ENCODE data around the gene SCCPDH.

Gene SCCPDH

DNA sequence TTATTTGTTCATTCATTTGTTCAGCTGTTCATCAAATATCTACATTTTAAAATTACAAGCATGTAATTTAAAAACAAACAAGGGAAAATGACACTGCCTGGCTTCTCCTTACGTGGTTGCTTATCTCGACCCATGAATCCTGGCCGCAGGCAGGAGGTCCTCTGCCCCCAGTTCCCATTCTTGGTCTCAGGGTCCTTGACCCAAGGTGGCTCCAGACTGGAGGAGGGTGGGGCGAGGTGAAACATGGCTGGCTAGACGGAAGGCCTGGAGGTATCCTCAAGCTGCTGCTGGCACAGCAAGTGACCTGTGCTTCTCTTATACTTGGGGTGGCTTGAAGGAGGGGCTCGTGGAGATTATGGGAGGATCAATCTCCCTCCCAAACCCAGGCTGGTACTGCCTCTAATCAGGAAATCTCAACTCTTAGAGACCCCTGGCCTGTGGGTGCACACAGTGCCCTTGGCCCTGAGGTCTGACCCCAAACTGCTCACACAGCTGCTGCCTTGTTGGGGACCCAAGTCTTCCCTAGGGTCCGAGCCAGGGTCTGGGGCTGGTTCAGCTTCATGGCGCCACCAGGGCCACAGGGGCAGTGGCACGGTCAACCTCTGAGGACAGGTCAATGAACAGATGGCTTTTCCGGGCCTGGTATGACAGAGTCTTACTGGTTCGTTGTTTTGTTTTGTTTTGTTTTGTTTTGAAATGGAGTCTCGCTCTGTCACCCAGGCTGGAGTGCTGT is 63.7 kb downstream of the SCCPDH start:
- H3K27ac ChIP-seq (ENCODE audit: extremely low read depth, low read depth, low read length) = no peak overlapping the region

DNA sequence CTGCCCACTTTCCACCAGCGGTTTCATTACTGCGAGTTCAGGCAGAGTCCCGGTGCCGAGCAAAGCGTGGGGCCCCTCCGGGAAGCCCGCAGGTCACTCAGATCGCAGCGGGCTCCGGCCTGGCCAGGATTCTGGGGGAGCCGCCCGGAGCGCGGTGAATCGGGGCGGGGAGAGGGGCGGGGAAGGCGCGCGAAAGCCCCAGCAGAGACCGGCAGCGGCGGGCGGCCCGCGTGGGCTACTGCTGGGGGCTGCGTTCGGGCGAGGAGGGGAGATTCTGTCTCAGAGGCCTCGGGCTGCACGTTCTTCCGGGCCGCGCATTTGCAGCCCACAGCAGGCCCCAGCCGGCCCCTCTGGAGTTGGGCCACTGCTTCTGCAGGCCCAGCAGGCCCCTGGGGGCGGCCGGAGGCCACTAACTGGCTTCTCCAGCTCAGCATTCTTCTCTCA is 64.7 kb downstream of the SCCPDH start:
- no peak overlapping the region for H3K27ac ChIP-seq (ENCODE audit: extremely low read depth, low read depth, low read length)
- no peaks in the 10 kb centered on the region for H3K36me3 ChIP-seq (ENCODE audit: control insufficient read depth in 2 of 2, insufficient read depth in 1 of 2, low read length in 2 of 2)
- POLR2A ChIA-PET = no interaction called here
- CTCF ChIA-PET = no interaction called here
- no peaks in the 10 kb centered on the region for H3K9me3 ChIP-seq (ENCODE audit: control insufficient read depth, insufficient read depth, low read depth, low read length)
- TF ChIP-seq ZNF571 (tag by site-specific recombination; IDR thresholded peaks at IDR 0.05) (no peak), ZNF768 (tag by site-specific recombination; IDR thresholded peaks at IDR 0.05) (no peak), ZNF660 (tag by site-specific recombination; IDR thresholded peaks at IDR 0.05) (no peak)
- H3K4me3 ChIP-seq (ENCODE audit: low read depth, low read length) = no peak overlapping the region
- H3K4me1 ChIP-seq (ENCODE audit: control insufficient read depth, insufficient read depth, low read length) = no peaks in the 10 kb centered on the region

More for the DNA sequence above, 63.7 kb downstream of the SCCPDH start:
- H3K36me3 ChIP-seq (ENCODE audit: control insufficient read depth in 2 of 2, insufficient read depth in 1 of 2, low read length in 2 of 2) = no peaks in the 10 kb centered on the region
- no peaks in the 10 kb centered on the region for H3K4me1 ChIP-seq (ENCODE audit: control insufficient read depth, insufficient read depth, low read length)
- ChIA-PET CTCF (no interaction called here), POLR2A (no interaction called here)
- TF ChIP-seq ZNF214 (tag by site-specific recombination; IDR thresholded peaks at IDR 0.05; ENCODE audit: borderline replicate concordance) (no peak), ZNF37A (tag by site-specific recombination; IDR thresholded peaks at IDR 0.05) (no peak), HOXC10 (CRISPR knock-in tag; IDR thresholded peaks at IDR 0.05) (no peak)
- TF ChIP-seq, protein P1, sequence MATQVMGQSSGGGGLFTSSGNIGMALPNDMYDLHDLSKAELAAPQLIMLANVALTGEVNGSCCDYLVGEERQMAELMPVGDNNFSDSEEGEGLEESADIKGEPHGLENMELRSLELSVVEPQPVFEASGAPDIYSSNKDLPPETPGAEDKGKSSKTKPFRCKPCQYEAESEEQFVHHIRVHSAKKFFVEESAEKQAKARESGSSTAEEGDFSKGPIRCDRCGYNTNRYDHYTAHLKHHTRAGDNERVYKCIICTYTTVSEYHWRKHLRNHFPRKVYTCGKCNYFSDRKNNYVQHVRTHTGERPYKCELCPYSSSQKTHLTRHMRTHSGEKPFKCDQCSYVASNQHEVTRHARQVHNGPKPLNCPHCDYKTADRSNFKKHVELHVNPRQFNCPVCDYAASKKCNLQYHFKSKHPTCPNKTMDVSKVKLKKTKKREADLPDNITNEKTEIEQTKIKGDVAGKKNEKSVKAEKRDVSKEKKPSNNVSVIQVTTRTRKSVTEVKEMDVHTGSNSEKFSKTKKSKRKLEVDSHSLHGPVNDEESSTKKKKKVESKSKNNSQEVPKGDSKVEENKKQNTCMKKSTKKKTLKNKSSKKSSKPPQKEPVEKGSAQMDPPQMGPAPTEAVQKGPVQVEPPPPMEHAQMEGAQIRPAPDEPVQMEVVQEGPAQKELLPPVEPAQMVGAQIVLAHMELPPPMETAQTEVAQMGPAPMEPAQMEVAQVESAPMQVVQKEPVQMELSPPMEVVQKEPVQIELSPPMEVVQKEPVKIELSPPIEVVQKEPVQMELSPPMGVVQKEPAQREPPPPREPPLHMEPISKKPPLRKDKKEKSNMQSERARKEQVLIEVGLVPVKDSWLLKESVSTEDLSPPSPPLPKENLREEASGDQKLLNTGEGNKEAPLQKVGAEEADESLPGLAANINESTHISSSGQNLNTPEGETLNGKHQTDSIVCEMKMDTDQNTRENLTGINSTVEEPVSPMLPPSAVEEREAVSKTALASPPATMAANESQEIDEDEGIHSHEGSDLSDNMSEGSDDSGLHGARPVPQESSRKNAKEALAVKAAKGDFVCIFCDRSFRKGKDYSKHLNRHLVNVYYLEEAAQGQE (tag by site-specific recombination; IDR thresholded peaks at IDR 0.05) = no peak
- TF ChIP-seq, protein P2, sequence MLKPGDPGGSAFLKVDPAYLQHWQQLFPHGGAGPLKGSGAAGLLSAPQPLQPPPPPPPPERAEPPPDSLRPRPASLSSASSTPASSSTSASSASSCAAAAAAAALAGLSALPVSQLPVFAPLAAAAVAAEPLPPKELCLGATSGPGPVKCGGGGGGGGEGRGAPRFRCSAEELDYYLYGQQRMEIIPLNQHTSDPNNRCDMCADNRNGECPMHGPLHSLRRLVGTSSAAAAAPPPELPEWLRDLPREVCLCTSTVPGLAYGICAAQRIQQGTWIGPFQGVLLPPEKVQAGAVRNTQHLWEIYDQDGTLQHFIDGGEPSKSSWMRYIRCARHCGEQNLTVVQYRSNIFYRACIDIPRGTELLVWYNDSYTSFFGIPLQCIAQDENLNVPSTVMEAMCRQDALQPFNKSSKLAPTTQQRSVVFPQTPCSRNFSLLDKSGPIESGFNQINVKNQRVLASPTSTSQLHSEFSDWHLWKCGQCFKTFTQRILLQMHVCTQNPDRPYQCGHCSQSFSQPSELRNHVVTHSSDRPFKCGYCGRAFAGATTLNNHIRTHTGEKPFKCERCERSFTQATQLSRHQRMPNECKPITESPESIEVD (tag by site-specific recombination; IDR thresholded peaks at IDR 0.05) = no peak
- H3K9me3 ChIP-seq (ENCODE audit: control insufficient read depth, insufficient read depth, low read depth, low read length) = no peaks in the 10 kb centered on the region
- no peak overlapping the region for H3K4me3 ChIP-seq (ENCODE audit: low read depth, low read length)

DNA sequence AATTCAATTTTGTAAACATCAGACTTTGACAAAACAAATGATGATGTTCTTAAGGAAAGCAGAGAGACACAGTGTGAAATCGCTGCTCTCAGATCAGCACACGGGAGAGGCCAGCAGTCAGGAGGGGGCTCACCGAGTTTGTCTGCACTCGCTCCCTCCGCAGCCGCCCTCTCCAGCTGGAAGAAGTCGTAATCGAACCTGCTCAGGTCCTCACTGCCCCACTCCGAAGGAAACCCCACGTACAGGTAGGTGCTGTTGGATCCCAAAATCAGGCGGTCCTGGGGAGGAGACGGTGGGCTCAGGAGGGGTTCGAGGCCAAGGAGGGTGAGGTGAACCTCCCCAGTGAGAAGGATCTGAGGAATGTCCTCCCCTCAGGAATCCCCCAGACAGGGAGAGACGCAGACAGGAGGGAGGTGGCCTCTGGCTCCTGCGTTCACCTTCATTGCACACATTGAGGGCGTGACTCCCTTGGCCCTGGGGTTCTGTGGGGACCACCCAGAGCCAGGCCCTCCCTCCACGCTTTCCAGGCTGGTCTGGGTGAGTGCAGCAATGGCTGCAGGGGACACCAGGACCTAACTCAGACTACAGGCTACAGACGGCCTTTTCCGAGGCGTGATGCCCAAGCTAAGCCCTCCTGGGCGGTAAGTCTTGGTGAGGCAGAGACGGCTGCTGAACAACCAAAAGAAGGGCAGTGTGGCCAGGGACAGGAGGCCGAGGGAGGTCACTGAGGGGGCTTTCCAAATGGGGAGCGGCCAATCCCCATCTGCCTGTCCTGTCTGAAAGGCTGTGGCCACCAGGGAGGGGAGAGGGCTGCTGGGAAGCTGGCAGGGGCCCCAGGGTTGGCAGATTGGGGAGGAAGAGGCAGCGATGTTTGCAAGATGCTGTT is 65.5 kb downstream of the SCCPDH start:
- Histone ChIP-seq H3K27ac (ENCODE audit: extremely low read depth, low read depth, low read length) (no peak overlapping the region), H3K4me3 (ENCODE audit: low read depth, low read length) (no peak overlapping the region), H3K36me3 (ENCODE audit: control insufficient read depth in 2 of 2, insufficient read depth in 1 of 2, low read length in 2 of 2) (no peaks in the 10 kb centered on the region), H3K4me1 (ENCODE audit: control insufficient read depth, insufficient read depth, low read length) (no peaks in the 10 kb centered on the region), H3K9me3 (ENCODE audit: control insufficient read depth, insufficient read depth, low read depth, low read length) (no peaks in the 10 kb centered on the region)
- CTCF ChIA-PET = no interaction called here
- POLR2A ChIA-PET = no interaction called here
- no peak for TF ChIP-seq ZNF510 (tag by site-specific recombination; IDR thresholded peaks at IDR 0.05; ENCODE audit: insufficient replicate concordance)
- no peak for TF ChIP-seq ZNF837 (tag by site-specific recombination; IDR thresholded peaks at IDR 0.05)
- TF ChIP-seq ZNF621 (tag by site-specific recombination; IDR thresholded peaks at IDR 0.05) = no peak
- TF ChIP-seq, protein P3, sequence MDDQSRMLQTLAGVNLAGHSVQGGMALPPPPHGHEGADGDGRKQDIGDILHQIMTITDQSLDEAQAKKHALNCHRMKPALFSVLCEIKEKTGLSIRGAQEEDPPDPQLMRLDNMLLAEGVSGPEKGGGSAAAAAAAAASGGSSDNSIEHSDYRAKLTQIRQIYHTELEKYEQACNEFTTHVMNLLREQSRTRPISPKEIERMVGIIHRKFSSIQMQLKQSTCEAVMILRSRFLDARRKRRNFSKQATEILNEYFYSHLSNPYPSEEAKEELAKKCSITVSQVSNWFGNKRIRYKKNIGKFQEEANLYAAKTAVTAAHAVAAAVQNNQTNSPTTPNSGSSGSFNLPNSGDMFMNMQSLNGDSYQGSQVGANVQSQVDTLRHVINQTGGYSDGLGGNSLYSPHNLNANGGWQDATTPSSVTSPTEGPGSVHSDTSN (CRISPR knock-in tag; IDR thresholded peaks at IDR 0.05) = no peak
- TF ChIP-seq GLI4 (tag by site-specific recombination; IDR thresholded peaks at IDR 0.05) = no peak
- TF ChIP-seq GLIS2 (tag by site-specific recombination; IDR thresholded peaks at IDR 0.05) = no peak
- TF ChIP-seq ZFP41 (tag by site-specific recombination; IDR thresholded peaks at IDR 0.05; ENCODE audit: borderline replicate concordance) = no peak
- TF ChIP-seq, protein P4, sequence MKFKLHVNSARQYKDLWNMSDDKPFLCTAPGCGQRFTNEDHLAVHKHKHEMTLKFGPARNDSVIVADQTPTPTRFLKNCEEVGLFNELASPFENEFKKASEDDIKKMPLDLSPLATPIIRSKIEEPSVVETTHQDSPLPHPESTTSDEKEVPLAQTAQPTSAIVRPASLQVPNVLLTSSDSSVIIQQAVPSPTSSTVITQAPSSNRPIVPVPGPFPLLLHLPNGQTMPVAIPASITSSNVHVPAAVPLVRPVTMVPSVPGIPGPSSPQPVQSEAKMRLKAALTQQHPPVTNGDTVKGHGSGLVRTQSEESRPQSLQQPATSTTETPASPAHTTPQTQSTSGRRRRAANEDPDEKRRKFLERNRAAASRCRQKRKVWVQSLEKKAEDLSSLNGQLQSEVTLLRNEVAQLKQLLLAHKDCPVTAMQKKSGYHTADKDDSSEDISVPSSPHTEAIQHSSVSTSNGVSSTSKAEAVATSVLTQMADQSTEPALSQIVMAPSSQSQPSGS (tag by site-specific recombination; IDR thresholded peaks at IDR 0.05; ENCODE audit: low read depth) = no peak
- TF ChIP-seq, protein P5, sequence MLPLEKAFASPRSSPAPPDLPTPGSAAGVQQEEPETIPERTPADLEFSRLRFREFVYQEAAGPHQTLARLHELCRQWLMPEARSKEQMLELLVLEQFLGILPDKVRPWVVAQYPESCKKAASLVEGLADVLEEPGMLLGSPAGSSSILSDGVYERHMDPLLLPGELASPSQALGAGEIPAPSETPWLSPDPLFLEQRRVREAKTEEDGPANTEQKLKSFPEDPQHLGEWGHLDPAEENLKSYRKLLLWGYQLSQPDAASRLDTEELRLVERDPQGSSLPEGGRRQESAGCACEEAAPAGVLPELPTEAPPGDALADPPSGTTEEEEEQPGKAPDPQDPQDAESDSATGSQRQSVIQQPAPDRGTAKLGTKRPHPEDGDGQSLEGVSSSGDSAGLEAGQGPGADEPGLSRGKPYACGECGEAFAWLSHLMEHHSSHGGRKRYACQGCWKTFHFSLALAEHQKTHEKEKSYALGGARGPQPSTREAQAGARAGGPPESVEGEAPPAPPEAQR (tag by site-specific recombination; IDR thresholded peaks at IDR 0.05) = no peak
- no peak for TF ChIP-seq TCF7L2 (IDR thresholded peaks at IDR 0.05; ENCODE audit: borderline replicate concordance, low read depth, low read length)
- no peak for TF ChIP-seq ZNF416 (tag by site-specific recombination; IDR thresholded peaks at IDR 0.05)
- no peak for TF ChIP-seq ZSCAN30 (tag by site-specific recombination; IDR thresholded peaks at IDR 0.05)

Measured in HEK293 (cell line).